ENCODE data around the gene DLG2. TPM values are rescaled to one million over a fixed set of nuclear protein-coding genes. Genes with fewer than 3 reads are reported as not detected.

DLG2 gene
- total RNA-seq, 2 experiments from 2014 or later = 6.9 to 8.2 TPM

GRCh38 chr11:83941050-83941449 is 1686.1 kb downstream of the DLG2 start:
- Histone ChIP-seq H3K9me3 (ENCODE audit: low read length) (no peaks in the 10 kb centered on the region), H2AFZ (ENCODE audit: low read length) (no peak overlapping the region), H3K4me3 (ENCODE audit: low read depth, low read length, poor library complexity, severe bottlenecking) (no peak overlapping the region), H3K27ac (ENCODE audit: low read depth, low read length, poor library complexity, severe bottlenecking) (no peak overlapping the region), H3K4me1 (ENCODE audit: insufficient read depth, low read length, poor library complexity, severe bottlenecking) (no peaks in the 10 kb centered on the region), H3K9me2 (ENCODE audit: insufficient read depth, low read length) (no peaks in the 10 kb centered on the region), H3K79me2 (ENCODE audit: insufficient read depth, low read depth, low read length) (no peaks in the 10 kb centered on the region), H4K20me1 (ENCODE audit: insufficient read depth, low read length) (no peaks in the 10 kb centered on the region), H3K4me2 (ENCODE audit: low read length) (no peak overlapping the region), H3K36me3 (ENCODE audit: insufficient read depth, low read length) (no peaks in the 10 kb centered on the region)
- intact Hi-C loops (cut with micrococcal nuclease; ENCODE audit: unreplicated experiment) = no loop called here
- TF ChIP-seq CTCF (conservative IDR thresholded peaks at IDR 0.05; ENCODE audit: low read length) = no peak
- TF ChIP-seq EZH2phosphoT487 (IDR thresholded peaks at IDR 0.05; ENCODE audit: borderline replicate concordance, low read depth, low read length) = no peak
- no peak for DNase-seq (ENCODE audit: low spot score)
- CTCF ChIA-PET (ENCODE audit: unreplicated experiment) = no interaction called here
- POLR2A ChIA-PET = no interaction called here
- no TSS peak for BruUV-seq (replicated peaks)

GRCh38 chr11:83938148-83938547 is 1689.0 kb downstream of the DLG2 start:
- H3K4me2 ChIP-seq (ENCODE audit: low read length) = no peak overlapping the region
- H3K79me2 ChIP-seq (ENCODE audit: insufficient read depth, low read depth, low read length) = no peaks in the 10 kb centered on the region
- no peaks in the 10 kb centered on the region for H3K4me1 ChIP-seq (ENCODE audit: insufficient read depth, low read length, poor library complexity, severe bottlenecking)
- TF ChIP-seq CTCF (conservative IDR thresholded peaks at IDR 0.05; ENCODE audit: low read length) (no peak), EZH2phosphoT487 (IDR thresholded peaks at IDR 0.05; ENCODE audit: borderline replicate concordance, low read depth, low read length) (no peak)
- H2AFZ ChIP-seq (ENCODE audit: low read length) = no peak overlapping the region
- intact Hi-C loops (cut with micrococcal nuclease; ENCODE audit: unreplicated experiment) = no loop called here
- POLR2A ChIA-PET = no interaction called here
- H4K20me1 ChIP-seq (ENCODE audit: insufficient read depth, low read length) = no peaks in the 10 kb centered on the region
- BruUV-seq (replicated peaks) = no TSS peak
- no peak for DNase-seq (ENCODE audit: low spot score)
- H3K9me2 ChIP-seq (ENCODE audit: insufficient read depth, low read length) = no peaks in the 10 kb centered on the region
- no peak overlapping the region for H3K4me3 ChIP-seq (ENCODE audit: low read depth, low read length, poor library complexity, severe bottlenecking)
- no peaks in the 10 kb centered on the region for H3K36me3 ChIP-seq (ENCODE audit: insufficient read depth, low read length)
- no peaks in the 10 kb centered on the region for H3K9me3 ChIP-seq (ENCODE audit: low read length)
- CTCF ChIA-PET (ENCODE audit: unreplicated experiment) = no interaction called here
- H3K27ac ChIP-seq (ENCODE audit: low read depth, low read length, poor library complexity, severe bottlenecking) = no peak overlapping the region

- H2AFZ ChIP-seq (ENCODE audit: low read length) = no peak overlapping the region
- no peaks in the 10 kb centered on the region for H3K9me2 ChIP-seq (ENCODE audit: insufficient read depth, low read length)
- no TSS peak for BruUV-seq (replicated peaks)
- H3K4me1 ChIP-seq (ENCODE audit: insufficient read depth, low read length, poor library complexity, severe bottlenecking) = no peaks in the 10 kb centered on the region
- no peaks in the 10 kb centered on the region for H3K79me2 ChIP-seq (ENCODE audit: insufficient read depth, low read depth, low read length)
- intact Hi-C loops (cut with micrococcal nuclease; ENCODE audit: unreplicated experiment) = no loop called here
- H4K20me1 ChIP-seq (ENCODE audit: insufficient read depth, low read length) = no peaks in the 10 kb centered on the region
- ChIA-PET POLR2A (interaction anchor here (0.7 kb wide), 1 partner anchor 393 kb away, joined by 3 read pairs; no protein-coding TSS in a partner anchor), CTCF (ENCODE audit: unreplicated experiment) (no interaction called here)
- no peaks in the 10 kb centered on the region for H3K36me3 ChIP-seq (ENCODE audit: insufficient read depth, low read length)
- DNase-seq (ENCODE audit: low spot score) = no peak
- TF ChIP-seq CTCF (conservative IDR thresholded peaks at IDR 0.05; ENCODE audit: low read length) (no peak), EZH2phosphoT487 (IDR thresholded peaks at IDR 0.05; ENCODE audit: borderline replicate concordance, low read depth, low read length) (no peak)
- H3K27ac ChIP-seq (ENCODE audit: low read depth, low read length, poor library complexity, severe bottlenecking) = no peak overlapping the region
- H3K4me2 ChIP-seq (ENCODE audit: low read length) = no peak overlapping the region
- H3K4me3 ChIP-seq (ENCODE audit: low read depth, low read length, poor library complexity, severe bottlenecking) = no peak overlapping the region
- H3K9me3 ChIP-seq (ENCODE audit: low read length) = no peaks in the 10 kb centered on the region
Measured at GRCh38 chr11:83933008-83933407, 1694.1 kb downstream of the DLG2 start.
